HG03159 (cell line): Measurements from ENCODE around the gene GMFB.
A peak's percentile ranks its signal among the peaks of the same experiment; 100 is the strongest.

Experiments
- ATAC-seq: cut with Tn5 transposase; IDR thresholded peaks from one replicate; pipeline ENCODE4 v1.9.1; 2021; ENCODE audit warnings: mild to moderate bottlenecking, moderate library complexity; ENCODE audit not compliant: unreplicated experiment

GMFB gene

GRCh38 chr14:54493293-54493692, 4.5 kb upstream of the GMFB start:
- no peak for ATAC-seq

- ATAC-seq, result no peak
Observed at GRCh38 chr14:54490445-54491175, 1.8 kb upstream of the GMFB start.

- no peak for ATAC-seq
Observed at GRCh38 chr14:54489731-54490444, 1.1 kb upstream of the GMFB start.

- ATAC-seq, result no peak
Observed at GRCh38 chr14:54489318-54489683, 521 bp upstream of the GMFB start.

GRCh38 chr14:54488318-54488645, 498 bp downstream of the GMFB start:
- ATAC-seq, result peak; percentile 31

- no peak for ATAC-seq
Observed at GRCh38 chr14:54487771-54488170, 1.0 kb downstream of the GMFB start.

GRCh38 chr14:54486685-54487084, 2.1 kb downstream of the GMFB start:
- ATAC-seq, result no peak

GRCh38 chr14:54483846-54484245, 4.9 kb downstream of the GMFB start:
- ATAC-seq, result no peak

- ATAC-seq, result no peak
Observed at GRCh38 chr14:54483073-54483745, 5.6 kb downstream of the GMFB start.

- ATAC-seq, result no peak
Observed at GRCh38 chr14:54481695-54482094, 7.1 kb downstream of the GMFB start.

- ATAC-seq, result no peak
Observed at GRCh38 chr14:54480830-54481562, 7.8 kb downstream of the GMFB start.

- ATAC-seq, result no peak
Observed at GRCh38 chr14:54478636-54479215, 10.1 kb downstream of the GMFB start.

- no peak for ATAC-seq
Observed at GRCh38 chr14:54475911-54476310, 12.9 kb downstream of the GMFB start.

GRCh38 chr14:54475187-54475899, 13.4 kb downstream of the GMFB start:
- no peak for ATAC-seq

- no peak for ATAC-seq
Observed at GRCh38 chr14:54474232-54474793, 14.5 kb downstream of the GMFB start.

GRCh38 chr14:54472315-54472714, 16.5 kb downstream of the GMFB start:
- ATAC-seq, result no peak

- no peak for ATAC-seq
Observed at GRCh38 chr14:54471641-54472040, 17.1 kb downstream of the GMFB start.

- ATAC-seq, result no peak
Observed at GRCh38 chr14:54470701-54471100, 18.1 kb downstream of the GMFB start.

- no peak for ATAC-seq
Observed at GRCh38 chr14:54467280-54467679, 21.5 kb downstream of the GMFB start.

GRCh38 chr14:54465654-54466053, 23.1 kb downstream of the GMFB start:
- no peak for ATAC-seq
